HepG2 (cell line): ENCODE data around the gene VSIG2. TPM values are rescaled to one million over a fixed set of nuclear protein-coding genes. Genes with fewer than 3 reads are reported as not detected.

Experiments used
- KAT8 ChIP-seq: IDR thresholded peaks from 2 replicates; pipeline ENCODE4 v1.6.1; 2016; ENCODE audit warnings: missing genetic modification reagents, missing compliant biosample characterization
- KDM5B ChIP-seq: sonication (generic); formaldehyde crosslinking; IDR thresholded peaks from 2 replicates; pipeline ENCODE4 v1.4.0; 2020; ENCODE audit warnings: missing genetic modification reagents, mild to moderate bottlenecking, borderline replicate concordance
- MAZ ChIP-seq, 2 experiments: sonication (generic) in 1 of 2; formaldehyde crosslinking in 1 of 2; IDR thresholded peaks; 2 replicates each; pipeline versions ENCODE4 v1.5.0 to v1.6.1; 2012 to 2020; ENCODE audit warnings: low read depth in 2 of 2, mild to moderate bottlenecking in 2 of 2, borderline replicate concordance in 1 of 2, improper control_type of control experiment in 1 of 2, low read length in 1 of 2, missing genetic modification reagents in 1 of 2, moderate library complexity in 1 of 2
- PHF21A ChIP-seq: sonication (generic); formaldehyde crosslinking; IDR thresholded peaks from 2 replicates; pipeline ENCODE4 v1.5.0; 2020; ENCODE audit warnings: mild to moderate bottlenecking, missing genetic modification reagents
- POGZ ChIP-seq: sonication (generic); formaldehyde crosslinking; IDR thresholded peaks from 2 replicates; pipeline ENCODE4 v1.4.0; 2020; ENCODE audit warnings: mild to moderate bottlenecking, missing genetic modification reagents
- PRDM10 ChIP-seq: sonication (generic); formaldehyde crosslinking; IDR thresholded peaks from 2 replicates; pipeline ENCODE4 v1.4.0; 2020; ENCODE audit warnings: low read depth, missing genetic modification reagents
- RXRB ChIP-seq: IDR thresholded peaks from 2 replicates; pipeline ENCODE4 v1.6.1; 2016; ENCODE audit warnings: borderline replicate concordance, missing genetic modification reagents, missing compliant biosample characterization
- WIZ ChIP-seq: sonication (generic); formaldehyde crosslinking; IDR thresholded peaks from 2 replicates; pipeline ENCODE4 v1.5.1; 2020; ENCODE audit warnings: mild to moderate bottlenecking, missing genetic modification reagents
- ZGPAT ChIP-seq: IDR thresholded peaks from 2 replicates; pipeline ENCODE4 v1.6.1; 2016; ENCODE audit warnings: mild to moderate bottlenecking
- ZNF160 ChIP-seq: sonication (generic); formaldehyde crosslinking; IDR thresholded peaks from 2 replicates; pipeline ENCODE4 v1.8.0; 2022; ENCODE audit warnings: mild to moderate bottlenecking, inconsistent platforms, missing genetic modification reagents
- ZNF292 ChIP-seq: sonication (generic); formaldehyde crosslinking; IDR thresholded peaks from 2 replicates; pipeline ENCODE4 v1.8.1; 2022; ENCODE audit warnings: mild to moderate bottlenecking, low read depth, missing genetic modification reagents, borderline replicate concordance
- ZNF331 ChIP-seq: sonication (generic); formaldehyde crosslinking; IDR thresholded peaks from 2 replicates; pipeline ENCODE4 v1.4.0; 2020; ENCODE audit warnings: missing genetic modification reagents
- ZNF362 ChIP-seq: sonication (generic); formaldehyde crosslinking; IDR thresholded peaks from 2 replicates; pipeline ENCODE4 v1.4.0; 2020; ENCODE audit warnings: missing genetic modification reagents, mild to moderate bottlenecking, borderline replicate concordance
- ZNF510 ChIP-seq: sonication (generic); formaldehyde crosslinking; IDR thresholded peaks from 2 replicates; pipeline ENCODE4 v1.4.0; 2020; ENCODE audit warnings: low read depth, mild to moderate bottlenecking, missing genetic modification reagents
- ZNF558 ChIP-seq: sonication (generic); formaldehyde crosslinking; IDR thresholded peaks from 2 replicates; pipeline ENCODE4 v1.9.0; 2022; ENCODE audit warnings: mild to moderate bottlenecking, missing genetic modification reagents, borderline replicate concordance
- ZNF687 ChIP-seq: sonication (generic); formaldehyde crosslinking; IDR thresholded peaks from 2 replicates; pipeline ENCODE4 v1.5.1; 2020; ENCODE audit warnings: mild to moderate bottlenecking, missing genetic modification reagents, moderate library complexity
- ZNF766 ChIP-seq: sonication (generic); formaldehyde crosslinking; IDR thresholded peaks from 2 replicates; pipeline ENCODE4 v1.5.0; 2020; ENCODE audit warnings: missing genetic modification reagents, borderline replicate concordance
- polyA plus RNA-seq, 8 experiments: library from polyadenylated mRNA; depleted of rRNA in 3 of 8; stranded (reverse) in 7 of 8; unstranded in 1 of 8; fragments of >200 nt; fragmentation: Illumina TruSeq in 4 of 8; extraction: Trizol in 4 of 8; gene quantifications; 2 replicates each; pipeline versions ENCODE4 v1.2.1 to v1.2.3, GENCODE V29; 2011 to 2016; ENCODE audit warnings: low read depth in 4 of 8, missing spikeins in 1 of 8, mixed read lengths in 1 of 8; ENCODE audit not compliant: insufficient read depth in 1 of 8
- total RNA-seq, 5 experiments: library from RNA; depleted of rRNA; stranded (reverse); fragments of >200 nt; fragmentation: Illumina TruSeq; extraction: Trizol; gene quantifications; 2 replicates each; pipeline ENCODE4 v1.2.3, GENCODE V29; 2016; ENCODE audit warnings: low read depth in 1 of 5

Gene VSIG2
- total and polyA plus RNA-seq, 2 of the 13 experiments (the other 11 are each of a cell fraction or from before 2014, with no cell fraction given) = 0.80 to 2.7 TPM

GRCh38 chr11:124751741-124752470 is at the start of gene VSIG2 (continued):
- TF ChIP-seq PRDM10 (CRISPR knock-in tag) (peak; percentile 93), ZNF687 (peak; percentile 65; the same call in 1 of the 2 replicates), ZNF292 (CRISPR knock-in tag) (no peak), POGZ (CRISPR knock-in tag) (no peak), ZNF766 (CRISPR knock-in tag) (no peak), PHF21A (CRISPR knock-in tag) (0 out of 2 replicates have a peak, but pooled peaks have one; percentile 21), ZNF331 (CRISPR knock-in tag) (0 out of 2 replicates have a peak, but pooled peaks have one; percentile 27), MAZ (IDR thresholded peaks at IDR 0.05; ENCODE audit: borderline replicate concordance, low read depth, low read length) (no peak), MAZ (CRISPR knock-in tag; IDR thresholded peaks at IDR 0.05; ENCODE audit: low read depth) (0 out of 2 replicates have a peak, but pooled peaks have one; percentile 25), WIZ (CRISPR knock-in tag) (no peak), ZGPAT (peak; percentile 58; the same call in 1 of the 2 replicates), RXRB (peak; percentile 35; the same call in 1 of the 2 replicates), ZNF160 (CRISPR knock-in tag) (no peak), KAT8 (CRISPR knock-in tag) (0 out of 2 replicates have a peak, but pooled peaks have one; percentile 22), ZNF510 (CRISPR knock-in tag) (no peak), ZNF558 (CRISPR knock-in tag) (0 out of 2 replicates have a peak, but pooled peaks have one; percentile 9), ZNF362 (CRISPR knock-in tag) (peak; percentile 58; the same call in 1 of the 2 replicates), KDM5B (no peak)
